Bronchial epithelial cell (primary cell): Measurements from ENCODE around the gene CAPN3. TPM values are rescaled to one million over a fixed set of nuclear protein-coding genes. Genes with fewer than 3 reads are reported as not detected.

Experiments used
- DNase-seq: peaks from one replicate; pipeline ENCODE4 v3.0.0-alpha.2; 2010; ENCODE audit warnings: low read depth
- FAIRE-seq: peaks from 2 replicates; lab custom pipeline; 2011; peaks lifted over from hg19 to GRCh38; lab: Jason Lieb, UNC
- H3K27me3 ChIP-seq: 2 replicates; pipeline ENCODE4 v1.5.1; 2011; ENCODE audit warnings: low read length; ENCODE audit not compliant: control insufficient read depth, insufficient read depth
- H3K36me3 ChIP-seq: 2 replicates; pipeline ENCODE4 v1.5.1; 2011; ENCODE audit warnings: low read length; ENCODE audit not compliant: control insufficient read depth, insufficient read depth
- H3K4me3 ChIP-seq: 2 replicates; pipeline ENCODE4 v1.5.1; 2011; ENCODE audit warnings: mild to moderate bottlenecking, low read depth, low read length, control low read depth
- total RNA-seq: library from RNA; depleted of rRNA; stranded (reverse); fragments of >200 nt; gene quantifications from 2 replicates; pipeline ENCODE4 v1.2.1, GENCODE V29; 2014
- TF ChIP-seq, protein P1 (sequence below): IDR thresholded peaks from 2 replicates; pipeline ENCODE4 v1.5.1; 2011; ENCODE audit warnings: mild to moderate bottlenecking, moderate library complexity, low read length, control low read depth, inconsistent platforms; ENCODE audit not compliant: insufficient read depth, severe bottlenecking

The CAPN3 gene
- total RNA-seq, 1 donor from 2014 or later: 2.1 TPM

DNA sequence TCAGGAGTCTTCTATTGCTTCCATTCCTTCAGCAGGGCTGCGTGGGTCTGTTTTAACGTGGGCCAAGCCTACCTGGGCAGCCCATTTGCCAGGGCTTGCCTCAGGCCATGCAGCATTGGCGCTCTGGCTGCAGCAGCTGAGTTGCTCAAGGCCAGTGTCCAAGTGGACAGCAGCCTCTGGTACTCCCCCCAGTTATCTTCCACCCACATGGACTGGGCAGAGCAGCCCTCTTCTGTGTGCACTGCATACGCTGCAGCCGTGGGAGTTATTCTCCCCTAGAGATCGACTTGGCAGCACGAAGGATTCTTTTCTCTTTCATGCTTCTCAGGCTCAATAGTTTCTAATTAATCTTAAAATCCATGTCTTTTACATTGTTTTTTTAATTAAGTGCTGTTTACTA, 6.9 kb upstream of the CAPN3 start:
- TF ChIP-seq, protein P1, sequence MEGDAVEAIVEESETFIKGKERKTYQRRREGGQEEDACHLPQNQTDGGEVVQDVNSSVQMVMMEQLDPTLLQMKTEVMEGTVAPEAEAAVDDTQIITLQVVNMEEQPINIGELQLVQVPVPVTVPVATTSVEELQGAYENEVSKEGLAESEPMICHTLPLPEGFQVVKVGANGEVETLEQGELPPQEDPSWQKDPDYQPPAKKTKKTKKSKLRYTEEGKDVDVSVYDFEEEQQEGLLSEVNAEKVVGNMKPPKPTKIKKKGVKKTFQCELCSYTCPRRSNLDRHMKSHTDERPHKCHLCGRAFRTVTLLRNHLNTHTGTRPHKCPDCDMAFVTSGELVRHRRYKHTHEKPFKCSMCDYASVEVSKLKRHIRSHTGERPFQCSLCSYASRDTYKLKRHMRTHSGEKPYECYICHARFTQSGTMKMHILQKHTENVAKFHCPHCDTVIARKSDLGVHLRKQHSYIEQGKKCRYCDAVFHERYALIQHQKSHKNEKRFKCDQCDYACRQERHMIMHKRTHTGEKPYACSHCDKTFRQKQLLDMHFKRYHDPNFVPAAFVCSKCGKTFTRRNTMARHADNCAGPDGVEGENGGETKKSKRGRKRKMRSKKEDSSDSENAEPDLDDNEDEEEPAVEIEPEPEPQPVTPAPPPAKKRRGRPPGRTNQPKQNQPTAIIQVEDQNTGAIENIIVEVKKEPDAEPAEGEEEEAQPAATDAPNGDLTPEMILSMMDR: no peak
- no peak for FAIRE-seq
- Histone ChIP-seq H3K27me3 (no peaks in the 10 kb centered on the region), H3K36me3 (peaks cover 7% of the 10 kb centered on the region), H3K4me3 (no peak overlapping the region)
- DNase-seq: no peak

DNA sequence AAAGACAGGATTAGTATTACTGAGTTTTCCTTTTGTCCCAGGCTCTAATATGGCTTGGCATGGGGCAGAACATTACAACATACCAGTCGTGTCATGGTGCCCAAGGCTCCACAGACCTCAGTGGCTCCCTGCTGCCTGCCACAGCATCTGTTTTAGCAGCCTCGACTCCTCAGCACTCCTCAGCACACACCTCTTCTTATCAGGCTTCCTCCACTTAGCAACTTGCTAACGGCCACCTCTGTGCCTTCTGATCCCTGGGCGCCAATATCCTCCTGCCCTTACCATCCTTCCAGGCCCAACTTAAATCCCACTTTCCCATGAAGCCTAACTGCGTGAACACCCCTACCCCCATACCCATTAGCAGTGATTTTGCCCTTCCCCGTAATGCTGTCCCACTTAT, 6.2 kb upstream of the CAPN3 start:
- TF ChIP-seq, protein P1: no peak
- DNase-seq (no peak), FAIRE-seq (no peak)
- Histone ChIP-seq H3K27me3 (no peaks in the 10 kb centered on the region), H3K36me3 (peaks cover 7% of the 10 kb centered on the region), H3K4me3 (no peak overlapping the region)

DNA sequence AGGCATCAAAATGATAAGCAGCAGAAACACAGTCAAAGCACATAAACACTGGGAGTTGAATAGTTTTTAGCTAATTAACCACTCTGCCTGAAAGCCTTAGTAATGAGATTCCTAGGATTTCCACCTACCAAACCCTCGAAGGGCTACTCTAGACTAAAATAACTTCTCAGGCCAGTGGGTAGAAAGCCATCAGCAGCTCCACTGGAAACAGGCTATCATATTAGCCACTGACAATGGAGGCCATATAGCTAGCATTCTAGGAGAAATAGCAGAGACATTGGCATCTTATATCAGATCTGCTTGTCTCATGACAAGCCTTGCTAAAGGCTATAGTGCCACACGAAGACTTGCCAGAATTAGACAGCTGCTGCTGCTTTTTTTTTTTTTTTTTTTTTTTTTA, 4.5 kb upstream of the CAPN3 start:
- TF ChIP-seq, protein P1: no peak
- Histone ChIP-seq H3K4me3 (no peak overlapping the region), H3K36me3 (peaks cover 7% of the 10 kb centered on the region), H3K27me3 (no peaks in the 10 kb centered on the region)
- FAIRE-seq (no peak), DNase-seq (no peak)

DNA sequence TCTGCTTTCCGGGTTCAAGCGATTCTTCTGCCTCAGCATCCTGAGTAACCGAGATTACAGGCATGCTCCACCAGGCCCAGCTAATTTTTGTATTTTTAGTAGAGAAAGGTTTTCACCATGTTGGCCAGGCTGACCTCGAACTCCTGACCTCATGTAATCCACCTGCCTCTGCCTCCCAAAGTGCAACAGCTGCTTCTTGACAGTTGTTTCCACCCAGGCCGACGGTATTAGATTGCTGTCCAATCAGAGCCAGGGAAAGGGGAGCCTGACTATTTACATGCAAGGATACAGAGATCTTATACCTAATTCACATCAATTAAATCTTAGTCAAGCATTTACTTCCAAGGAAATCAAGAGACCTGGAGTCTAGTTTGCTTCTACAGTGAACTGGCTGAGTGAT, 4.0 kb upstream of the CAPN3 start:
- FAIRE-seq: no peak
- TF ChIP-seq, protein P1: no peak
- Histone ChIP-seq H3K36me3 (peaks cover 7% of the 10 kb centered on the region), H3K27me3 (no peaks in the 10 kb centered on the region), H3K4me3 (no peak overlapping the region)
- no peak for DNase-seq

DNA sequence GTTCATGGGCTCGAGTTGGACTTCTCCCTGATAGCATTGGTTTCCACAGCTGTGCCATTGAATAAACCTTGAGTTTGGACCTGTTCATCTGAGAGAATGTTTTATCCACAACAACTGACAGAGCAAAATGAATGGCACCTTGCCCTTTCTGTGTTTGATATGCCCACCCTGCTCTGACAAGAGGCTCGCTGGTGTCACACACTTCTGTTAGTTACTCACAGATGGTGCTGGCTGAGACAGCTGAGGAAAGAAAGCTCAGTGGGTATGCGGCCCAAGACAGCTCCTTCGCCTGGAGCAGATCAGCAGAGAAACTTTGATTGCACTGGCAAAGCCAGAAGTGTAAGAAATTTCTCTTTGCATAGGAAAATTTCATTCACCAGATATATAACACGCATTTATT, 2.5 kb upstream of the CAPN3 start:
- H3K36me3 ChIP-seq: peaks cover 5% of the 10 kb centered on the region
- TF ChIP-seq, protein P1: no peak

DNA sequence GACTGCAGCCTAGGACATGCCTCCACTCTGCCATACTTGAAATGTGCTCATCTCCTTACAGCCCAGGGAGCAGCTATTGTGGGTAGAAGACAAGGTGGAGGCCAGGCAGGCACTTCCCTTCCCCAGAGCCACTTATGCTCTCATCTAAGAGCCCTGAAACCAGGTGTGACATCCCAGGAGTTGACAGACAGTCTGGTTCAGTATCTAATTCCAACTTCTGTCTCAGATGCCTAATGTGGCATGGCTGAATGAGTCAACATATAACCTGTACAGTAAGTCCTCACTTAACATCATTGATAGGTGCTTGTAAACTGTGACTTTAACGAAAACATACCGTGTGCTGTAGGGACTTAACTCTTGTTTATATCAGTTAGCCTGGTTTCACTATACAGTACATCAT, 1.2 kb upstream of the CAPN3 start:
- DNase-seq (no peak), FAIRE-seq (no peak)
- Histone ChIP-seq H3K36me3 (peaks cover 2% of the 10 kb centered on the region), H3K4me3 (no peak overlapping the region), H3K27me3 (no peaks in the 10 kb centered on the region)
- TF ChIP-seq, protein P1: no peak

More for the DNA sequence above, 2.5 kb upstream of the CAPN3 start:
- DNase-seq: no peak
- Histone ChIP-seq H3K27me3 (no peaks in the 10 kb centered on the region), H3K4me3 (no peak overlapping the region)
- no peak for FAIRE-seq
